Measurements from ENCODE around the gene OR6C65. TPM values are rescaled to one million over a fixed set of nuclear protein-coding genes. Genes with fewer than 3 reads are reported as not detected.

OR6C65 gene
- total RNA-seq, 1 experiment from 2014 or later, result not detected

GRCh38 chr12:55446326-55446725 lies 46.0 kb downstream of the OR6C65 start:
- peak; percentile 21 for DNase-seq (ENCODE audit: low read depth)

- DNase-seq (ENCODE audit: low read depth), result no peak
These were observed 48.5 kb downstream of the OR6C65 start for GRCh38 chr12:55448825-55449224.

Other genes starting within 250 kb of the OR6C65 start
- gene OR10A7, start 179.5 kb upstream of the OR6C65 start, total RNA-seq (2014; rRNA removed; shearing (Covaris generic)), result not detected in 2 replicates
- gene OR6C74, start 155.9 kb upstream of the OR6C65 start, total RNA-seq (2014; rRNA removed; shearing (Covaris generic)), result not detected in 2 replicates
- not detected in 2 replicates for gene OR6C6, start 104.0 kb upstream of the OR6C65 start, total RNA-seq (2014; rRNA removed; shearing (Covaris generic))
- not detected in 2 replicates for gene OR6C1, start 86.2 kb upstream of the OR6C65 start, total RNA-seq (2014; rRNA removed; shearing (Covaris generic))
- not detected in 2 replicates for gene OR6C3, start 69.8 kb upstream of the OR6C65 start, total RNA-seq (2014; rRNA removed; shearing (Covaris generic))
- gene OR6C75, start 37.6 kb upstream of the OR6C65 start, total RNA-seq (2014; rRNA removed; shearing (Covaris generic)), result not detected in 2 replicates
- gene OR6C76, start 25.7 kb downstream of the OR6C65 start, total RNA-seq (2014; rRNA removed; shearing (Covaris generic)), result not detected in 2 replicates
- gene OR6C2, start 43.5 kb downstream of the OR6C65 start, total RNA-seq (2014; rRNA removed; shearing (Covaris generic)), result not detected in 2 replicates
- 0.29 TPM in 1 of 2 replicates, not detected in the other for gene OR6C70, start 69.6 kb downstream of the OR6C65 start, total RNA-seq (2014; rRNA removed; shearing (Covaris generic))
- gene OR6C68, start 91.8 kb downstream of the OR6C65 start, total RNA-seq (2014; rRNA removed; shearing (Covaris generic)), result not detected in 2 replicates
- not detected in 2 replicates for gene OR6C4, start 149.1 kb downstream of the OR6C65 start, total RNA-seq (2014; rRNA removed; shearing (Covaris generic))
- gene OR2AP1, start 171.9 kb downstream of the OR6C65 start, total RNA-seq (2014; rRNA removed; shearing (Covaris generic)), result not detected in 2 replicates
- not detected in 2 replicates for gene OR10P1, start 236.4 kb downstream of the OR6C65 start, total RNA-seq (2014; rRNA removed; shearing (Covaris generic))